Keratinocyte (primary cell): ENCODE measurements around the gene MAVS. TPM values are rescaled to one million over a fixed set of nuclear protein-coding genes. Genes with fewer than 3 reads are reported as not detected.

Experiments
- DNase-seq: peaks from one replicate; pipeline ENCODE4 v3.0.0-alpha.2; 2011; ENCODE audit warnings: low read depth, missing footprints, low spot score
- FAIRE-seq: peaks from 2 replicates; lab custom pipeline; 2011; peaks lifted over from hg19 to GRCh38; lab: Jason Lieb, UNC
- H2AFZ ChIP-seq: 2 replicates; pipeline ENCODE4 v1.6.0; 2012; ENCODE audit warnings: low read length, control low read depth, inconsistent platforms; ENCODE audit not compliant: control insufficient read depth
- H3K27ac ChIP-seq: 2 replicates; pipeline ENCODE4 v1.5.1; 2011; ENCODE audit warnings: low read length; ENCODE audit not compliant: control insufficient read depth, insufficient read depth
- H3K27me3 ChIP-seq: 3 replicates; pipeline ENCODE4 v1.6.0; 2011; ENCODE audit warnings: low read length; ENCODE audit not compliant: control insufficient read depth, insufficient read depth; ENCODE audit errors: extremely low read depth
- H3K36me3 ChIP-seq, 2 experiments: 2 replicates in 1 of 2; 3 replicates in 1 of 2; pipeline ENCODE4 v1.5.1; 2011; ENCODE audit warnings: low read length in 2 of 2, mild to moderate bottlenecking in 1 of 2; ENCODE audit not compliant: control insufficient read depth in 2 of 2, insufficient read depth in 2 of 2; ENCODE audit errors: extremely low read depth in 1 of 2
- H3K4me1 ChIP-seq: 3 replicates; pipeline ENCODE4 v1.5.1; 2011; ENCODE audit warnings: low read length; ENCODE audit not compliant: control insufficient read depth, insufficient read depth; ENCODE audit errors: extremely low read depth
- H3K4me2 ChIP-seq: 3 replicates; pipeline ENCODE4 v1.6.0; 2011; ENCODE audit warnings: low read depth, low read length; ENCODE audit not compliant: control insufficient read depth, insufficient read depth; ENCODE audit errors: extremely low read depth
- H3K4me3 ChIP-seq, 3 experiments: fragments of 200-600 bp in 1 of 3; sonication (generic) in 1 of 3; 2 replicates in 2 of 3; 3 replicates in 1 of 3; pipeline ENCODE4 v1.5.1; 2011 to 2016; ENCODE audit warnings: low read length in 3 of 3, mild to moderate bottlenecking in 3 of 3, control low read depth in 2 of 3, inconsistent platforms in 1 of 3, low read depth in 1 of 3, mixed read lengths in 1 of 3, mixed run types in 1 of 3, moderate library complexity in 1 of 3; ENCODE audit not compliant: control insufficient read depth in 2 of 3, insufficient read depth in 2 of 3; ENCODE audit errors: extremely low read depth in 1 of 3
- H3K79me2 ChIP-seq: 2 replicates; pipeline ENCODE4 v1.6.0; 2012; ENCODE audit warnings: low read length; ENCODE audit not compliant: control insufficient read depth, insufficient read depth
- H3K9ac ChIP-seq: 3 replicates; pipeline ENCODE4 v1.6.0; 2011; ENCODE audit warnings: low read length; ENCODE audit not compliant: control insufficient read depth, insufficient read depth; ENCODE audit errors: extremely low read depth
- H3K9me1 ChIP-seq: 3 replicates; pipeline ENCODE4 v1.6.0; 2011; ENCODE audit warnings: low read length; ENCODE audit not compliant: control insufficient read depth, insufficient read depth; ENCODE audit errors: extremely low read depth
- H3K9me3 ChIP-seq: 2 replicates; pipeline ENCODE4 v1.5.1; 2012; ENCODE audit warnings: low read depth, low read length; ENCODE audit not compliant: control insufficient read depth
- H4K20me1 ChIP-seq: 3 replicates; pipeline ENCODE4 v1.6.0; 2011; ENCODE audit warnings: low read length; ENCODE audit not compliant: control insufficient read depth, insufficient read depth; ENCODE audit errors: extremely low read depth
- EZH2 ChIP-seq: IDR thresholded peaks from one replicate; pipeline ENCODE4 v1.6.1; 2012; ENCODE audit warnings: inconsistent platforms, mild to moderate bottlenecking, low read length, moderate library complexity
- dilution Hi-C: fragments of 300-500 bp; cut with MboI; formaldehyde crosslinking; loops from one replicate; pipeline ENCODE4 v1.7.0; 2020; ENCODE audit warnings: low sequenced_read_pairs; ENCODE audit not compliant: extremely low pct_ligation_motif_present
- polyA plus RNA-seq, 5 experiments: library from polyadenylated mRNA; depleted of rRNA in 3 of 5; stranded (reverse) in 3 of 5; stranded (forward) in 1 of 5; unstranded in 1 of 5; fragments of >200 nt; gene quantifications; 1 replicate in 1 of 5; 2 replicates in 3 of 5; 3 replicates in 1 of 5; pipeline versions ENCODE4 v1.2.1 to v1.2.3, GENCODE V29; 2011 to 2012; ENCODE audit warnings: missing spikeins in 2 of 5, low read depth in 1 of 5, low replicate concordance in 1 of 5
- TF ChIP-seq, protein P1 (sequence below), 3 experiments: IDR thresholded peaks in 1 of 3; conservative IDR thresholded peaks in 1 of 3; optimal IDR thresholded peaks in 1 of 3; 2 replicates in 2 of 3; 3 replicates in 1 of 3; pipeline versions ENCODE3 to v1.5.1; 2011; ENCODE audit warnings: low read length in 3 of 3, mild to moderate bottlenecking in 3 of 3, moderate library complexity in 2 of 3, control low read depth in 1 of 3, inconsistent platforms in 1 of 3; ENCODE audit not compliant: insufficient read depth in 2 of 3; ENCODE audit errors: extremely low read depth in 1 of 3

The MAVS gene
- polyA plus RNA-seq, 1 donor (not counting 4 experiments of a cell fraction or from before 2014, with no cell fraction given), result 15.1 TPM

- no peaks in the 10 kb centered on the region for H3K36me3 ChIP-seq
- H3K4me3 ChIP-seq, result no peak overlapping the region
- H3K27me3 ChIP-seq, result no peaks in the 10 kb centered on the region
- H3K9me1 ChIP-seq, result no peaks in the 10 kb centered on the region
- no peaks in the 10 kb centered on the region for H3K79me2 ChIP-seq
- DNase-seq (no peak), FAIRE-seq (no peak)
- no peak overlapping the region for H2AFZ ChIP-seq
- H3K27ac ChIP-seq, result no peak overlapping the region
- no peak overlapping the region for H3K4me2 ChIP-seq
- dilution Hi-C loops, result no loop called here
- no peaks in the 10 kb centered on the region for H3K9me3 ChIP-seq
- no peak for TF ChIP-seq EZH2
- TF ChIP-seq, protein P1, sequence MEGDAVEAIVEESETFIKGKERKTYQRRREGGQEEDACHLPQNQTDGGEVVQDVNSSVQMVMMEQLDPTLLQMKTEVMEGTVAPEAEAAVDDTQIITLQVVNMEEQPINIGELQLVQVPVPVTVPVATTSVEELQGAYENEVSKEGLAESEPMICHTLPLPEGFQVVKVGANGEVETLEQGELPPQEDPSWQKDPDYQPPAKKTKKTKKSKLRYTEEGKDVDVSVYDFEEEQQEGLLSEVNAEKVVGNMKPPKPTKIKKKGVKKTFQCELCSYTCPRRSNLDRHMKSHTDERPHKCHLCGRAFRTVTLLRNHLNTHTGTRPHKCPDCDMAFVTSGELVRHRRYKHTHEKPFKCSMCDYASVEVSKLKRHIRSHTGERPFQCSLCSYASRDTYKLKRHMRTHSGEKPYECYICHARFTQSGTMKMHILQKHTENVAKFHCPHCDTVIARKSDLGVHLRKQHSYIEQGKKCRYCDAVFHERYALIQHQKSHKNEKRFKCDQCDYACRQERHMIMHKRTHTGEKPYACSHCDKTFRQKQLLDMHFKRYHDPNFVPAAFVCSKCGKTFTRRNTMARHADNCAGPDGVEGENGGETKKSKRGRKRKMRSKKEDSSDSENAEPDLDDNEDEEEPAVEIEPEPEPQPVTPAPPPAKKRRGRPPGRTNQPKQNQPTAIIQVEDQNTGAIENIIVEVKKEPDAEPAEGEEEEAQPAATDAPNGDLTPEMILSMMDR (optimal IDR thresholded peaks at IDR 0.05 in 1 of 3, IDR thresholded peaks at IDR 0.05 in 1 of 3, conservative IDR thresholded peaks at IDR 0.05 in 1 of 3; ENCODE audit: extremely low read depth in 1 of 3, insufficient read depth in 2 of 3, low read length in 3 of 3), result no peak
- no peaks in the 10 kb centered on the region for H4K20me1 ChIP-seq
- H3K9ac ChIP-seq, result no peak overlapping the region
- H3K4me1 ChIP-seq, result peaks cover 36% of the 10 kb centered on the region
Observed at GRCh38 chr20:3813848-3814581, 32.6 kb upstream of the MAVS start.

- Histone ChIP-seq H3K79me2 (no peaks in the 10 kb centered on the region), H4K20me1 (no peaks in the 10 kb centered on the region), H3K36me3 (no peaks in the 10 kb centered on the region), H2AFZ (no peak overlapping the region), H3K27ac (no peak overlapping the region), H3K4me3 (no peak overlapping the region), H3K9me1 (no peaks in the 10 kb centered on the region), H3K4me2 (no peak overlapping the region), H3K4me1 (peaks cover 42% of the 10 kb centered on the region), H3K27me3 (no peaks in the 10 kb centered on the region), H3K9me3 (no peaks in the 10 kb centered on the region), H3K9ac (no peak overlapping the region)
- TF ChIP-seq EZH2, result no peak
- TF ChIP-seq, protein P1 (optimal IDR thresholded peaks at IDR 0.05 in 1 of 3, IDR thresholded peaks at IDR 0.05 in 1 of 3, conservative IDR thresholded peaks at IDR 0.05 in 1 of 3; ENCODE audit: extremely low read depth in 1 of 3, insufficient read depth in 2 of 3, low read length in 3 of 3), result no peak
- DNase-seq (no peak), FAIRE-seq (no peak)
- dilution Hi-C loops, result no loop called here
Observed at GRCh38 chr20:3814928-3815495, 31.6 kb upstream of the MAVS start.
